DOHH2 (cell line): Measurements from ENCODE around the gene MAP7D3.

ENCODE experiments used
- H3F3A ChIP-seq: fragments of 200-600 bp; sonication (generic), shearing (Covaris generic); 2 replicates; pipeline ENCODE4 v1.6.0; 2016; ENCODE audit warnings: antibody characterized with exemption, mild to moderate bottlenecking; ENCODE audit not compliant: control insufficient read depth, insufficient read depth
- H3K27ac ChIP-seq: fragments of 200-600 bp; sonication (generic); 2 replicates; pipeline ENCODE4 v1.5.1; 2014; ENCODE audit warnings: low read depth, mild to moderate bottlenecking, low read length, moderate library complexity
- H3K27me3 ChIP-seq: fragments of 200-600 bp; sonication (generic); 2 replicates; pipeline ENCODE4 v1.6.1; 2014; ENCODE audit warnings: mild to moderate bottlenecking, low read length, mixed read lengths; ENCODE audit not compliant: control insufficient read depth
- H3K36me3 ChIP-seq: fragments of 200-600 bp; sonication (generic); 2 replicates; pipeline ENCODE4 v1.6.1; 2014; ENCODE audit warnings: mild to moderate bottlenecking, low read length, moderate library complexity, mixed read lengths; ENCODE audit not compliant: control insufficient read depth
- H3K4me1 ChIP-seq: fragments of 200-600 bp; sonication (generic); 2 replicates; pipeline ENCODE4 v1.6.1; 2014; ENCODE audit warnings: mild to moderate bottlenecking, low read length, mixed read lengths; ENCODE audit not compliant: control insufficient read depth
- H3K4me2 ChIP-seq: fragments of 200-600 bp; sonication (generic); 2 replicates; pipeline ENCODE4 v1.6.0; 2014; ENCODE audit warnings: mild to moderate bottlenecking, low read length, moderate library complexity
- H3K4me3 ChIP-seq: fragments of 200-600 bp; sonication (generic); 2 replicates; pipeline ENCODE4 v1.5.1; 2014; ENCODE audit warnings: mild to moderate bottlenecking, low read length, mixed read lengths
- H3K79me2 ChIP-seq: fragments of 200-600 bp; sonication (generic); 2 replicates; pipeline ENCODE4 v1.6.1; 2014; ENCODE audit warnings: mild to moderate bottlenecking, low read length, mixed read lengths; ENCODE audit not compliant: control insufficient read depth
- H3K9me2 ChIP-seq: fragments of 200-600 bp; sonication (generic); replicated peaks from 2 replicates; pipeline ENCODE4 v1.6.1; 2014; ENCODE audit warnings: mild to moderate bottlenecking, low read length, mixed read lengths; ENCODE audit not compliant: control insufficient read depth
- H3K9me3 ChIP-seq: fragments of 200-600 bp; sonication (generic); 2 replicates; pipeline ENCODE4 v1.6.1; 2014; ENCODE audit warnings: antibody characterized with exemption, low read length, mixed read lengths; ENCODE audit not compliant: control insufficient read depth, insufficient read depth
- H4K20me1 ChIP-seq: fragments of 200-600 bp; sonication (generic); 2 replicates; pipeline ENCODE4 v1.6.0; 2014; ENCODE audit warnings: low read depth, mild to moderate bottlenecking, antibody characterized with exemption, low read length, moderate library complexity; ENCODE audit not compliant: control insufficient read depth, insufficient read depth
- EZH2phosphoT487 ChIP-seq: fragments of 200-600 bp; sonication (generic); IDR thresholded peaks from 2 replicates; pipeline ENCODE4 v1.6.1; 2017; ENCODE audit warnings: borderline replicate concordance, mild to moderate bottlenecking, antibody characterized with exemption, low read length, moderate library complexity, mixed read lengths
- TF ChIP-seq, protein P1 (sequence below): fragments of 200-600 bp; sonication (generic); IDR thresholded peaks from one replicate; pipeline ENCODE4 v1.5.1; 2014; ENCODE audit warnings: antibody characterized with exemption, mild to moderate bottlenecking, low read depth, low read length; ENCODE audit not compliant: poor library complexity, severe bottlenecking

Gene MAP7D3

DNA sequence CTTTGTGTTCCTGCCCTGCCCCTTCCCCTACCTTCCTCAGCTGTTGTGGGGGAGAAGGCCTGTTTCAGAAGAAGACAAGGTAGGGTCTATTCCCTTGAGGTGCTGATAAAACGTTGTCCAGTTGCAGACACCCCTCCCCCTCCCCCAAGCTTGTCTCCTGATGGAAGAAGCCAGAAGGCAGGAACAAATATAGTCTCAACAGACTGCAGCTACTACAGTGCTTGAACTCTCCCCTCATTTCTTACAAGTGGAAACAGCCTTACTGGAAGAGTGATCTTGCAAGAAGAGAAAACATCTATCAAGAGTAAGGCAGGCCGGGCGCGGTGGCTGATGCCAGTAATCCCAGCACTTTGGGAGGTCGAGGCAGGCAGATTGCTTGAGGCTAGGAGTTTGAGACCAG is 11.0 kb upstream of the MAP7D3 start:
- H3K9me3 ChIP-seq, result no peaks in the 10 kb centered on the region
- H3K4me2 ChIP-seq, result no peak overlapping the region
- TF ChIP-seq EZH2phosphoT487, result no peak
- TF ChIP-seq, protein P1, sequence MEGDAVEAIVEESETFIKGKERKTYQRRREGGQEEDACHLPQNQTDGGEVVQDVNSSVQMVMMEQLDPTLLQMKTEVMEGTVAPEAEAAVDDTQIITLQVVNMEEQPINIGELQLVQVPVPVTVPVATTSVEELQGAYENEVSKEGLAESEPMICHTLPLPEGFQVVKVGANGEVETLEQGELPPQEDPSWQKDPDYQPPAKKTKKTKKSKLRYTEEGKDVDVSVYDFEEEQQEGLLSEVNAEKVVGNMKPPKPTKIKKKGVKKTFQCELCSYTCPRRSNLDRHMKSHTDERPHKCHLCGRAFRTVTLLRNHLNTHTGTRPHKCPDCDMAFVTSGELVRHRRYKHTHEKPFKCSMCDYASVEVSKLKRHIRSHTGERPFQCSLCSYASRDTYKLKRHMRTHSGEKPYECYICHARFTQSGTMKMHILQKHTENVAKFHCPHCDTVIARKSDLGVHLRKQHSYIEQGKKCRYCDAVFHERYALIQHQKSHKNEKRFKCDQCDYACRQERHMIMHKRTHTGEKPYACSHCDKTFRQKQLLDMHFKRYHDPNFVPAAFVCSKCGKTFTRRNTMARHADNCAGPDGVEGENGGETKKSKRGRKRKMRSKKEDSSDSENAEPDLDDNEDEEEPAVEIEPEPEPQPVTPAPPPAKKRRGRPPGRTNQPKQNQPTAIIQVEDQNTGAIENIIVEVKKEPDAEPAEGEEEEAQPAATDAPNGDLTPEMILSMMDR, result no peak
- no peaks in the 10 kb centered on the region for H3K4me1 ChIP-seq
- no peaks in the 10 kb centered on the region for H4K20me1 ChIP-seq
- H3F3A ChIP-seq, result no peaks in the 10 kb centered on the region
- H3K79me2 ChIP-seq, result no peaks in the 10 kb centered on the region
- H3K36me3 ChIP-seq, result no peaks in the 10 kb centered on the region
- H3K9me2 ChIP-seq, result no peaks in the 10 kb centered on the region
- no peak overlapping the region for H3K27ac ChIP-seq
- H3K27me3 ChIP-seq, result no peaks in the 10 kb centered on the region
- no peak overlapping the region for H3K4me3 ChIP-seq

DNA sequence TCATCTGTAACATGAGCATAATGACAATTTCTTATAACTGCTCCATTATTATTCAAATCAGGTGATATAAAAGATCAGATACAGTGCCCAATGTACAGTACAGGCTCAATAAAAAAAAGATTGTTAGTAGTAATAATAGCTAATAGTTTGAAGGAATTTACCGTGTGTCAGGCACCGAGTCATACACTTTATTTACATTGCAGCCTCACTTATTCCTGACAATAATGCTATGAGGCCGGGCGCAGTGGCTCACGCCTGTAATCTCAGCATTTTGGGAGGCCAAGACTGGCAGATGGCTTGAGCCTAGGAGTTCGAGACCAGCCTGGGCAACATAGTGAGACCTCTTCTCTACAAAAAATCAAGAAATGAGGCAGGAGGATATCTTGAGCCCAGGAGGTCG is 10.1 kb upstream of the MAP7D3 start:
- TF ChIP-seq, protein P1, result no peak
- no peak for TF ChIP-seq EZH2phosphoT487
- Histone ChIP-seq H3K4me3 (no peak overlapping the region), H3K79me2 (no peaks in the 10 kb centered on the region), H3K36me3 (no peaks in the 10 kb centered on the region), H3K9me2 (no peaks in the 10 kb centered on the region), H4K20me1 (no peaks in the 10 kb centered on the region), H3K27me3 (no peaks in the 10 kb centered on the region), H3F3A (no peaks in the 10 kb centered on the region), H3K4me1 (no peaks in the 10 kb centered on the region), H3K27ac (no peak overlapping the region), H3K9me3 (no peaks in the 10 kb centered on the region), H3K4me2 (no peak overlapping the region)

DNA sequence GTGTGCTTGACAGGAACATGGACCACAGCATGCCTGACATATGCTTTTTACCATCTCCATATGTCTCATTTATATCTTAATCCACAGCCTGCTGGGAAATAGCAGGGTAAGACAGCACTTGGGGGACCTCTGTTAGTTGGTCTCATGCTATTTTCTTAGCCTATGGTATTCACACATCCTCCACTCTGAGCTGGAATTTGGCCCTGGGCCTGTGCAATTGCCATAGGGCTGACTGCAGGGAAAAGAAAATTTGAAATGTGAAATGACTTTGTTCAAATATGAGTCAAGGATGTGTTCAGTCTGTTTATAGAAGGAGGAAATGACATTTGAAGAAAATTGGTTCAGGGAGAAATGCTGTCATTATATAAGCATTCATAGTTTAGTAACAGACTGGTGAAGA is 9.6 kb upstream of the MAP7D3 start:
- Histone ChIP-seq H3K9me3 (no peaks in the 10 kb centered on the region), H3K27me3 (no peaks in the 10 kb centered on the region), H4K20me1 (no peaks in the 10 kb centered on the region), H3K9me2 (no peaks in the 10 kb centered on the region), H3K36me3 (no peaks in the 10 kb centered on the region), H3F3A (no peaks in the 10 kb centered on the region), H3K4me2 (no peak overlapping the region), H3K79me2 (no peaks in the 10 kb centered on the region), H3K4me1 (0 out of 2 replicates have a peak, but pooled peaks cover 3% of the 10 kb centered on the region), H3K27ac (no peak overlapping the region), H3K4me3 (no peak overlapping the region)
- no peak for TF ChIP-seq EZH2phosphoT487
- TF ChIP-seq, protein P1, result no peak

- Histone ChIP-seq H3K9me3 (no peaks in the 10 kb centered on the region), H4K20me1 (no peaks in the 10 kb centered on the region), H3K27me3 (no peaks in the 10 kb centered on the region), H3F3A (no peaks in the 10 kb centered on the region), H3K4me2 (no peak overlapping the region), H3K9me2 (no peaks in the 10 kb centered on the region), H3K36me3 (no peaks in the 10 kb centered on the region), H3K4me1 (0 out of 2 replicates have a peak, but pooled peaks cover 3% of the 10 kb centered on the region), H3K79me2 (no peaks in the 10 kb centered on the region), H3K27ac (no peak overlapping the region), H3K4me3 (no peak overlapping the region)
- TF ChIP-seq, protein P1, result no peak
- TF ChIP-seq EZH2phosphoT487, result no peak
Measured at GRCh38 chrX:136259543-136259942, 8.3 kb upstream of the MAP7D3 start.
